Stimulated activated memory B cell treated with anti-CD40 and anti-IgM and Interleukin-4, amounts not matched to agents 10 μg/mL and 1 μg/mL and 100 μg/mL, for 72 hours (primary cell): Measurements from ENCODE around the gene SMCP.

Experiments used
- ATAC-seq: fragments of 150-1000 bp; cut with Tn5 transposase; 2 replicates; pipeline ENCODE4 v1.10.0; 2021
- H3K27ac Mint-ChIP-seq: one replicate; pipeline ENCODE4 v1.8.0; 2022; ENCODE audit warnings: mild to moderate bottlenecking, mixed read lengths
- H3K27me3 Mint-ChIP-seq: one replicate; pipeline ENCODE4 v1.8.0; 2022; ENCODE audit warnings: mixed read lengths
- H3K36me3 Mint-ChIP-seq: one replicate; pipeline ENCODE4 v1.8.0; 2022; ENCODE audit warnings: mixed read lengths
- H3K4me1 Mint-ChIP-seq: one replicate; pipeline ENCODE4 v1.8.0; 2022; ENCODE audit warnings: mixed read lengths
- H3K4me3 Mint-ChIP-seq: one replicate; pipeline ENCODE4 v1.8.0; 2022; ENCODE audit warnings: mild to moderate bottlenecking, moderate library complexity, mixed read lengths
- H3K9me3 Mint-ChIP-seq: one replicate; pipeline ENCODE4 v1.8.0; 2022; ENCODE audit warnings: mixed read lengths

SMCP gene

GRCh38 chr1:152879559-152880198, 1.6 kb downstream of the SMCP start:
- Mint-ChIP-seq H3K4me3 (no peak overlapping the region), H3K4me1 (peaks cover 15% of the 10 kb centered on the region), H3K36me3 (no peaks in the 10 kb centered on the region), H3K27ac (no peak overlapping the region), H3K27me3 (peaks cover 11% of the 10 kb centered on the region), H3K9me3 (no peaks in the 10 kb centered on the region)
- no peak for ATAC-seq

GRCh38 chr1:152880316-152880715, 2.2 kb downstream of the SMCP start:
- Mint-ChIP-seq H3K4me1 (peaks cover 15% of the 10 kb centered on the region), H3K27me3 (peaks cover 5% of the 10 kb centered on the region), H3K27ac (no peak overlapping the region), H3K36me3 (no peaks in the 10 kb centered on the region), H3K4me3 (no peak overlapping the region), H3K9me3 (no peaks in the 10 kb centered on the region)
- ATAC-seq, result no peak

- Mint-ChIP-seq H3K27ac (no peak overlapping the region), H3K27me3 (no peaks in the 10 kb centered on the region), H3K9me3 (no peaks in the 10 kb centered on the region), H3K36me3 (no peaks in the 10 kb centered on the region), H3K4me3 (no peak overlapping the region), H3K4me1 (peaks cover 15% of the 10 kb centered on the region)
- ATAC-seq, result no peak
These were observed 2.8 kb downstream of the SMCP start for GRCh38 chr1:152880907-152881306.

GRCh38 chr1:152884085-152884484, 6.0 kb downstream of the SMCP start:
- no peak for ATAC-seq
- Mint-ChIP-seq H3K27me3 (no peaks in the 10 kb centered on the region), H3K4me3 (no peak overlapping the region), H3K4me1 (peaks cover 15% of the 10 kb centered on the region), H3K27ac (no peak overlapping the region), H3K36me3 (no peaks in the 10 kb centered on the region), H3K9me3 (no peaks in the 10 kb centered on the region)

GRCh38 chr1:152884506-152884905, 6.4 kb downstream of the SMCP start:
- no peaks in the 10 kb centered on the region for H3K27me3 Mint-ChIP-seq
- no peaks in the 10 kb centered on the region for H3K36me3 Mint-ChIP-seq
- no peak overlapping the region for H3K4me3 Mint-ChIP-seq
- no peak overlapping the region for H3K27ac Mint-ChIP-seq
- no peak for ATAC-seq
- H3K4me1 Mint-ChIP-seq, result peaks cover 12% of the 10 kb centered on the region
- H3K9me3 Mint-ChIP-seq, result no peaks in the 10 kb centered on the region

- Mint-ChIP-seq H3K4me1 (peaks cover 6% of the 10 kb centered on the region), H3K4me3 (no peak overlapping the region), H3K36me3 (no peaks in the 10 kb centered on the region), H3K9me3 (no peaks in the 10 kb centered on the region), H3K27ac (no peak overlapping the region), H3K27me3 (peaks cover 5% of the 10 kb centered on the region)
- no peak for ATAC-seq
These were observed 7.0 kb downstream of the SMCP start for GRCh38 chr1:152884966-152885624.

GRCh38 chr1:152886085-152886484, 8.0 kb downstream of the SMCP start:
- H3K36me3 Mint-ChIP-seq, result no peaks in the 10 kb centered on the region
- H3K4me1 Mint-ChIP-seq, result no peaks in the 10 kb centered on the region
- no peak for ATAC-seq
- H3K4me3 Mint-ChIP-seq, result no peak overlapping the region
- no peaks in the 10 kb centered on the region for H3K9me3 Mint-ChIP-seq
- no peak overlapping the region for H3K27ac Mint-ChIP-seq
- peaks cover 10% of the 10 kb centered on the region for H3K27me3 Mint-ChIP-seq

- ATAC-seq, result peak; percentile 37
- H3K27me3 Mint-ChIP-seq, result peaks cover 10% of the 10 kb centered on the region
These were observed 8.8 kb downstream of the SMCP start for GRCh38 chr1:152886758-152887409.

GRCh38 chr1:152888126-152888525, 10.0 kb downstream of the SMCP start:
- H3K36me3 Mint-ChIP-seq, result no peaks in the 10 kb centered on the region
- no peak overlapping the region for H3K4me3 Mint-ChIP-seq
- no peaks in the 10 kb centered on the region for H3K9me3 Mint-ChIP-seq
- no peak overlapping the region for H3K27ac Mint-ChIP-seq
- ATAC-seq, result no peak
- peaks cover 11% of the 10 kb centered on the region for H3K27me3 Mint-ChIP-seq
- no peaks in the 10 kb centered on the region for H3K4me1 Mint-ChIP-seq

More at GRCh38 chr1:152886758-152887409, 8.8 kb downstream of the SMCP start:
- no peaks in the 10 kb centered on the region for H3K4me1 Mint-ChIP-seq
- H3K36me3 Mint-ChIP-seq, result no peaks in the 10 kb centered on the region
- H3K9me3 Mint-ChIP-seq, result no peaks in the 10 kb centered on the region
- H3K4me3 Mint-ChIP-seq, result no peak overlapping the region
- no peak overlapping the region for H3K27ac Mint-ChIP-seq

- Mint-ChIP-seq H3K36me3 (no peaks in the 10 kb centered on the region), H3K27ac (no peak overlapping the region), H3K4me3 (no peak overlapping the region), H3K9me3 (peaks cover 3% of the 10 kb centered on the region), H3K4me1 (no peaks in the 10 kb centered on the region), H3K27me3 (peaks cover 53% of the 10 kb centered on the region)
- no peak for ATAC-seq
These were observed 20.9 kb downstream of the SMCP start for GRCh38 chr1:152899027-152899426.

GRCh38 chr1:152899883-152900282, 21.8 kb downstream of the SMCP start:
- H3K4me1 Mint-ChIP-seq, result no peaks in the 10 kb centered on the region
- no peak overlapping the region for H3K27ac Mint-ChIP-seq
- peaks cover 48% of the 10 kb centered on the region for H3K27me3 Mint-ChIP-seq
- ATAC-seq, result no peak
- H3K36me3 Mint-ChIP-seq, result no peaks in the 10 kb centered on the region
- H3K9me3 Mint-ChIP-seq, result no peaks in the 10 kb centered on the region
- H3K4me3 Mint-ChIP-seq, result no peak overlapping the region

- no peaks in the 10 kb centered on the region for H3K9me3 Mint-ChIP-seq
- H3K27me3 Mint-ChIP-seq, result peaks cover 48% of the 10 kb centered on the region
- no peaks in the 10 kb centered on the region for H3K4me1 Mint-ChIP-seq
- H3K36me3 Mint-ChIP-seq, result no peaks in the 10 kb centered on the region
- H3K27ac Mint-ChIP-seq, result no peak overlapping the region
- no peak for ATAC-seq
- no peak overlapping the region for H3K4me3 Mint-ChIP-seq
These were observed 23.5 kb downstream of the SMCP start for GRCh38 chr1:152901631-152902030.

GRCh38 chr1:152902636-152903035, 24.5 kb downstream of the SMCP start:
- Mint-ChIP-seq H3K27ac (no peak overlapping the region), H3K27me3 (peaks cover 50% of the 10 kb centered on the region), H3K9me3 (no peaks in the 10 kb centered on the region), H3K4me3 (no peak overlapping the region), H3K4me1 (peaks cover under 1% of the 10 kb centered on the region), H3K36me3 (no peaks in the 10 kb centered on the region)
- no peak for ATAC-seq

- Mint-ChIP-seq H3K4me1 (peaks cover 8% of the 10 kb centered on the region), H3K4me3 (no peak overlapping the region), H3K27me3 (peaks cover 50% of the 10 kb centered on the region), H3K36me3 (no peaks in the 10 kb centered on the region), H3K9me3 (peaks cover 1% of the 10 kb centered on the region), H3K27ac (no peak overlapping the region)
- ATAC-seq, result no peak
These were observed 26.7 kb downstream of the SMCP start for GRCh38 chr1:152904688-152905440.

- H3K9me3 Mint-ChIP-seq, result peaks cover 6% of the 10 kb centered on the region
- H3K36me3 Mint-ChIP-seq, result no peaks in the 10 kb centered on the region
- H3K4me1 Mint-ChIP-seq, result peaks cover 8% of the 10 kb centered on the region
- ATAC-seq, result no peak
- no peak overlapping the region for H3K4me3 Mint-ChIP-seq
- peaks cover 43% of the 10 kb centered on the region for H3K27me3 Mint-ChIP-seq
- no peak overlapping the region for H3K27ac Mint-ChIP-seq
These were observed 28.0 kb downstream of the SMCP start for GRCh38 chr1:152906023-152906565.
